ENCODE measurements around the gene CDH24. TPM values are rescaled to one million over a fixed set of nuclear protein-coding genes. Genes with fewer than 3 reads are reported as not detected.
A peak's percentile ranks its signal among the peaks of the same experiment; 100 is the strongest.
"Not testable (repeated sequence)": the region's sequence is repeated elsewhere in the genome, so short reads cannot be mapped to it uniquely, and the experiment has no call there.

The CDH24 gene
- total RNA-seq, 1 experiment from 2014 or later = 7.9 TPM

DNA sequence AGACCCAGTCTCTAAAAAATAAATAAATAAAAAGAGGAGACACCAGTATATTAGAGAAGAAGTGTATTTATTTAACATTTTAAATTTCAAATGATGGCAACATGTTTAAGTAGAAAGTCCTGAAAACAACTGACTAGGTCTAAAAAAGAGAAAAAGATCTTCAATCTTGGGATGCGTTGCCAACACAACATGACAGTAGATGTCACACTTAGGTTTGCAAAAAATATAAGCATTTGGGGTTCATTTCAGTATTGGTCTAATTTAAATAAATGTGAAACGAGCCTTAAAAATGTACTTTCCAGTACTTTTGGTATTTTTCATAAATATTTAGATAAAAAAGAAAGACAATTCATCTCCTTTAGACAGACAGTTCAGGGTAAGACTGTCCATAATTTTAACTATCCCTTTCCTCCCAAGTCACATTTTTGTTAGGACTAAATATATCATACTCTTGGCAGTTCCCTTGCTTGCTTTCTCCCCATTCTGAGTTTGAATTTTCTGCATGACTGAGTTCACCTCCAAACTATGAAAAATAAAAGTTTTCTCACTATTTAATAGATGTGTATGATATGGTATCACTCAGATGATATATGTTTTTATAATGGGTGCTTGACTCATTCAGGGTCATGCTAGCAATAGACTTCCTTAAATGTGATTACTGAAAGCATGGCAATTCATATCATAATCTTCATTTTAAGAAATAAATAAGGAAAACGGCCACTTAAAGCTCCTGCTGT is 51.7 kb downstream of the CDH24 start:
- peak overlapping the region; percentile 100 for H3K4me3 Mint-ChIP-seq (ENCODE audit: unreplicated experiment)
- H3K4me1 Mint-ChIP-seq (ENCODE audit: low read depth, unreplicated experiment) = peaks cover 9% of the 10 kb centered on the region
- Histone ChIP-seq H3K36me3 (ENCODE audit: control insufficient read depth, insufficient read depth, low read length) (no peaks in the 10 kb centered on the region), H3K27me3 (replicated peaks; ENCODE audit: control insufficient read depth, insufficient read depth, low read length) (no peaks in the 10 kb centered on the region), H3K9me3 (no peaks in the 10 kb centered on the region), H3K4me3 (ENCODE audit: low read depth, low read length) (peak overlapping the region; percentile 63), H3K4me1 (peaks cover 14% of the 10 kb centered on the region)
- peaks cover 14% of the 10 kb centered on the region for H3K36me3 Mint-ChIP-seq (ENCODE audit: insufficient read depth, unreplicated experiment)
- intact Hi-C loops (cut with micrococcal nuclease; ENCODE audit: unreplicated experiment) = loop anchor here (2.0 kb wide), 1 partner anchor 29 kb away; the partner anchor contains the start of gene PSMB5
- H3K27ac Mint-ChIP-seq (ENCODE audit: unreplicated experiment) = peak overlapping the region; percentile 99
- ChIA-PET CTCF (interaction anchor here (0.6 to 2.5 kb wide), 8 partner anchors 9 to 89 kb away, joined by 4 to 43 read pairs (median 18); partner anchors contain the start of genes ACIN1, C14orf119 and CDH24), POLR2A (interaction anchor here (0.6 to 2.2 kb wide), 4 partner anchors 28 to 89 kb away, joined by 3 to 25 read pairs (median 14); partner anchors contain the start of genes ACIN1, C14orf119 and HAUS4)
- no peaks in the 10 kb centered on the region for H3K9me3 Mint-ChIP-seq (ENCODE audit: unreplicated experiment)
- DNase-seq = no peak
- BruUV-seq (replicated peaks) = no TSS peak
- TF ChIP-seq, protein P1, sequence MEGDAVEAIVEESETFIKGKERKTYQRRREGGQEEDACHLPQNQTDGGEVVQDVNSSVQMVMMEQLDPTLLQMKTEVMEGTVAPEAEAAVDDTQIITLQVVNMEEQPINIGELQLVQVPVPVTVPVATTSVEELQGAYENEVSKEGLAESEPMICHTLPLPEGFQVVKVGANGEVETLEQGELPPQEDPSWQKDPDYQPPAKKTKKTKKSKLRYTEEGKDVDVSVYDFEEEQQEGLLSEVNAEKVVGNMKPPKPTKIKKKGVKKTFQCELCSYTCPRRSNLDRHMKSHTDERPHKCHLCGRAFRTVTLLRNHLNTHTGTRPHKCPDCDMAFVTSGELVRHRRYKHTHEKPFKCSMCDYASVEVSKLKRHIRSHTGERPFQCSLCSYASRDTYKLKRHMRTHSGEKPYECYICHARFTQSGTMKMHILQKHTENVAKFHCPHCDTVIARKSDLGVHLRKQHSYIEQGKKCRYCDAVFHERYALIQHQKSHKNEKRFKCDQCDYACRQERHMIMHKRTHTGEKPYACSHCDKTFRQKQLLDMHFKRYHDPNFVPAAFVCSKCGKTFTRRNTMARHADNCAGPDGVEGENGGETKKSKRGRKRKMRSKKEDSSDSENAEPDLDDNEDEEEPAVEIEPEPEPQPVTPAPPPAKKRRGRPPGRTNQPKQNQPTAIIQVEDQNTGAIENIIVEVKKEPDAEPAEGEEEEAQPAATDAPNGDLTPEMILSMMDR (IDR thresholded peaks at IDR 0.05; ENCODE audit: insufficient read depth in 1 of 2, low read depth in 1 of 2, low read length in 1 of 2, severe bottlenecking in 1 of 2, unreplicated experiment in 1 of 2) = no peak
- no peaks in the 10 kb centered on the region for H3K27me3 Mint-ChIP-seq (ENCODE audit: insufficient read depth, unreplicated experiment)

DNA sequence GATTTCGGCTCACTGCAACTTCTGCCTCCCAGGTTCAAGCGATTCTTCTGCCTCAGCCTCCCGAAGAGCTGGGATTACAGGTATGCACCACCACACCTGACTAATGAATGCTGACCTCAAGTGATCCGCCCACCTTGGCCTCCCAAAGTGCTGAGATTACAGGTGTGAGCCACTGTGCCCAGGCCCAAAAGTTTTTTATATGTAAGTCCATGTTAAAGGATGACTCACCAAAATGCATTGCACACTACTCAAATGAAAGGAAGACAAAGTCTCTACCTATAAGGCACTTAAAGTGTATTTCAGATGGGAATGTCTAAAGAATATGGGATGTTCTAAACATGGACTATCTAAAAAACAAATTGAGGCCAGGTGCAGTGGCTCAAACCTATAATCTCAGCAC is 53.0 kb downstream of the CDH24 start:
- intact Hi-C loops (cut with micrococcal nuclease; ENCODE audit: unreplicated experiment) = not testable (repeated sequence)

DNA sequence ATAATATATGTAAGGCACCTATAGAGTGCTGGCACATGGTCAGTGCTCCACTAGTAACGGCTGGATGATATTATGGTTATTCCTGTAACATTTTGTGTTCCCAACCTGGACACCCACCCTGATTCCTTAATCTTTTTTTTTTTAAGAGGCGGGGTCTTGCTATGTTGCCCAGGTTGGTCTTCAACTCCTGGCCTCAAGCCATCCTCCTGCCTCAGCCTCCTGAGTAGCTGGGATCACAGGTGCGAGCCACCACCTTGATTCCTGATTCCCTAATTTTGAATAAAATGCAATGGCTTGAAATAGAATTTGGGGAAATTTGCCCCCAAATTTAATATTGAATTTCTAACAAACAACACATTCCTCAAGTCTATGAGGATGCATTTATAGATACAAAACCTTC is 54.7 kb downstream of the CDH24 start:
- Histone ChIP-seq H3K9me3 (no peaks in the 10 kb centered on the region), H3K4me3 (ENCODE audit: low read depth, low read length) (no peak overlapping the region), H3K36me3 (ENCODE audit: control insufficient read depth, insufficient read depth, low read length) (no peaks in the 10 kb centered on the region), H3K27me3 (replicated peaks; ENCODE audit: control insufficient read depth, insufficient read depth, low read length) (no peaks in the 10 kb centered on the region), H3K4me1 (peaks cover 7% of the 10 kb centered on the region)
- ChIA-PET CTCF (interaction anchor here (1.3 kb wide), 1 partner anchor 66 kb away, joined by 3 read pairs; no protein-coding TSS in a partner anchor), POLR2A (no interaction called here)
- peaks cover 16% of the 10 kb centered on the region for H3K4me1 Mint-ChIP-seq (ENCODE audit: low read depth, unreplicated experiment)
- DNase-seq = no peak
- no TSS peak for BruUV-seq (replicated peaks)
- H3K9me3 Mint-ChIP-seq (ENCODE audit: unreplicated experiment) = no peaks in the 10 kb centered on the region
- intact Hi-C loops (cut with micrococcal nuclease; ENCODE audit: unreplicated experiment) = no loop called here
- H3K27me3 Mint-ChIP-seq (ENCODE audit: insufficient read depth, unreplicated experiment) = no peaks in the 10 kb centered on the region
- no peak overlapping the region for H3K4me3 Mint-ChIP-seq (ENCODE audit: unreplicated experiment)
- no peak overlapping the region for H3K27ac Mint-ChIP-seq (ENCODE audit: unreplicated experiment)
- TF ChIP-seq, protein P1 (IDR thresholded peaks at IDR 0.05; ENCODE audit: insufficient read depth in 1 of 2, low read depth in 1 of 2, low read length in 1 of 2, severe bottlenecking in 1 of 2, unreplicated experiment in 1 of 2) = no peak
- H3K36me3 Mint-ChIP-seq (ENCODE audit: insufficient read depth, unreplicated experiment) = peaks cover 13% of the 10 kb centered on the region

More for the DNA sequence above, 53.0 kb downstream of the CDH24 start:
- ChIA-PET CTCF (interaction anchor here (1.5 kb wide), 1 partner anchor 18 kb away, joined by 4 read pairs; no protein-coding TSS in a partner anchor), POLR2A (interaction anchor here (0.7 kb wide), 1 partner anchor 44 kb away, joined by 3 read pairs; no protein-coding TSS in a partner anchor)
- Mint-ChIP-seq H3K4me1 (ENCODE audit: low read depth, unreplicated experiment) (peaks cover 16% of the 10 kb centered on the region), H3K36me3 (ENCODE audit: insufficient read depth, unreplicated experiment) (peaks cover 14% of the 10 kb centered on the region)
- not testable (repeated sequence) for H3K27me3 ChIP-seq (replicated peaks; ENCODE audit: control insufficient read depth, insufficient read depth, low read length); H3K27me3 Mint-ChIP-seq (ENCODE audit: insufficient read depth, unreplicated experiment); H3K4me3 ChIP-seq (ENCODE audit: low read depth, low read length); BruUV-seq (replicated peaks); H3K4me3 Mint-ChIP-seq (ENCODE audit: unreplicated experiment); H3K9me3 ChIP-seq; H3K36me3 ChIP-seq (ENCODE audit: control insufficient read depth, insufficient read depth, low read length); DNase-seq; H3K9me3 Mint-ChIP-seq (ENCODE audit: unreplicated experiment); H3K27ac Mint-ChIP-seq (ENCODE audit: unreplicated experiment)
- peaks cover 12% of the 10 kb centered on the region for H3K4me1 ChIP-seq
